RPMI8226 (cell line): ENCODE data around the gene IRX6.

Experiments
- DNase-seq: peaks from one replicate; pipeline ENCODE4 v3.0.0-alpha.2; 2015

Gene IRX6

GRCh38 chr16:55324285-55325079, 479 bp downstream of the IRX6 start:
- DNase-seq = no peak

GRCh38 chr16:55325080-55325447, 1.1 kb downstream of the IRX6 start:
- no peak for DNase-seq

- no peak for DNase-seq
These were observed 1.6 kb downstream of the IRX6 start for GRCh38 chr16:55325458-55326109.

GRCh38 chr16:55326261-55327092, 2.5 kb downstream of the IRX6 start:
- DNase-seq = no peak

GRCh38 chr16:55328611-55329569, 4.9 kb downstream of the IRX6 start:
- DNase-seq = no peak

GRCh38 chr16:55329791-55330428, 5.9 kb downstream of the IRX6 start:
- DNase-seq = no peak

- no peak for DNase-seq
These were observed 7.0 kb downstream of the IRX6 start for GRCh38 chr16:55330781-55331647.

- DNase-seq = no peak
These were observed 7.7 kb downstream of the IRX6 start for GRCh38 chr16:55331648-55332185.

GRCh38 chr16:55333684-55334083, 9.7 kb downstream of the IRX6 start:
- no peak for DNase-seq

GRCh38 chr16:55338646-55339045, 14.6 kb downstream of the IRX6 start:
- DNase-seq = no peak

- DNase-seq = no peak
These were observed 16.4 kb downstream of the IRX6 start for GRCh38 chr16:55340445-55340844.

GRCh38 chr16:55341681-55342080, 17.7 kb downstream of the IRX6 start:
- DNase-seq = no peak

- no peak for DNase-seq
These were observed 22.5 kb downstream of the IRX6 start for GRCh38 chr16:55346475-55346874.

GRCh38 chr16:55349867-55350266, 25.9 kb downstream of the IRX6 start:
- DNase-seq = no peak

GRCh38 chr16:55350984-55351383, 27.0 kb downstream of the IRX6 start:
- no peak for DNase-seq

GRCh38 chr16:55351936-55352335, 27.9 kb downstream of the IRX6 start:
- DNase-seq = no peak

GRCh38 chr16:55357241-55357640, 33.2 kb downstream of the IRX6 start:
- DNase-seq = no peak

- DNase-seq = no peak
These were observed 35.9 kb downstream of the IRX6 start for GRCh38 chr16:55359946-55360345.

GRCh38 chr16:55364811-55365210, 40.8 kb downstream of the IRX6 start:
- DNase-seq = no peak

GRCh38 chr16:55367301-55367811, 43.4 kb downstream of the IRX6 start:
- DNase-seq = no peak
